ENCODE results near the gene STPG1.

The STPG1 gene

GRCh38 chr1:24341260-24341659 lies 72.3 kb downstream of the STPG1 start:
- no peak for TF ChIP-seq CTCF (IDR thresholded peaks at IDR 0.05)
- Histone ChIP-seq H2AFZ (no peak overlapping the region), H3K9ac (no peak overlapping the region), H3K27ac (no peak overlapping the region), H3K4me3 (ENCODE audit: low read depth, low read length) (no peak overlapping the region), H3K4me2 (ENCODE audit: low read length) (no peak overlapping the region), H3K36me3 (ENCODE audit: control insufficient read depth, insufficient read depth, low read length) (no peaks in the 10 kb centered on the region), H3K27me3 (ENCODE audit: control insufficient read depth, insufficient read depth, low read length) (no peaks in the 10 kb centered on the region), H3K79me2 (no peaks in the 10 kb centered on the region), H3K4me1 (no peaks in the 10 kb centered on the region), H3K9me3 (ENCODE audit: control insufficient read depth, low read length) (no peaks in the 10 kb centered on the region)

GRCh38 chr1:24340770-24341169 lies 72.8 kb downstream of the STPG1 start:
- Histone ChIP-seq H3K9me3 (ENCODE audit: control insufficient read depth, low read length) (no peaks in the 10 kb centered on the region), H3K4me2 (ENCODE audit: low read length) (no peak overlapping the region), H2AFZ (no peak overlapping the region), H3K4me3 (ENCODE audit: low read depth, low read length) (no peak overlapping the region), H3K36me3 (ENCODE audit: control insufficient read depth, insufficient read depth, low read length) (no peaks in the 10 kb centered on the region), H3K79me2 (no peaks in the 10 kb centered on the region), H3K4me1 (no peaks in the 10 kb centered on the region), H3K27ac (no peak overlapping the region), H3K9ac (no peak overlapping the region), H3K27me3 (ENCODE audit: control insufficient read depth, insufficient read depth, low read length) (no peaks in the 10 kb centered on the region)
- TF ChIP-seq CTCF (IDR thresholded peaks at IDR 0.05) = no peak

DNA sequence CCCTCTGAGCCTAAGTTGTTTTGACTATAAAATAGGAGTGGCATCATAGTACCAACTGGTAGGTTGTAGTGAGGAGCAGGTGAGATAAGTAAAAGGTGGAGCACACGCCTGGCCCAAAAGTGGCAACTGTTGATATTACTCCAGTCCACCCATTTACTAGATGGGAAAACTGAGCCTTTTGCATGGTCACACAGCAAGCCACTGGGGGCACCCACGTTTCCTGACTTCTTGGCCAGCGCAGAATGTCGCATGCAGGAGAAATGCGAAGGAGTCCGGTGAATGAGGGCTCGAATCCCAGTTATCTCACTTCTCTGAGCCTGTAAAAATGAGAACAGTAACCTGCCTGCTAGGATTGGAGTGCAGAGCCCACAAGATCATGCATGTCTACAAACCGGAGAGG lies 73.6 kb downstream of the STPG1 start:
- no peaks in the 10 kb centered on the region for H3K36me3 ChIP-seq (ENCODE audit: control insufficient read depth, insufficient read depth, low read length)
- no peak overlapping the region for H2AFZ ChIP-seq
- TF ChIP-seq CTCF (IDR thresholded peaks at IDR 0.05) = no peak
- H3K9me3 ChIP-seq (ENCODE audit: control insufficient read depth, low read length) = no peaks in the 10 kb centered on the region
- H3K9ac ChIP-seq = no peak overlapping the region
- H3K4me2 ChIP-seq (ENCODE audit: low read length) = no peak overlapping the region
- H3K27me3 ChIP-seq (ENCODE audit: control insufficient read depth, insufficient read depth, low read length) = no peaks in the 10 kb centered on the region
- H3K27ac ChIP-seq = no peak overlapping the region
- H3K79me2 ChIP-seq = no peaks in the 10 kb centered on the region
- no peaks in the 10 kb centered on the region for H3K4me1 ChIP-seq
- H3K4me3 ChIP-seq (ENCODE audit: low read depth, low read length) = no peak overlapping the region

DNA sequence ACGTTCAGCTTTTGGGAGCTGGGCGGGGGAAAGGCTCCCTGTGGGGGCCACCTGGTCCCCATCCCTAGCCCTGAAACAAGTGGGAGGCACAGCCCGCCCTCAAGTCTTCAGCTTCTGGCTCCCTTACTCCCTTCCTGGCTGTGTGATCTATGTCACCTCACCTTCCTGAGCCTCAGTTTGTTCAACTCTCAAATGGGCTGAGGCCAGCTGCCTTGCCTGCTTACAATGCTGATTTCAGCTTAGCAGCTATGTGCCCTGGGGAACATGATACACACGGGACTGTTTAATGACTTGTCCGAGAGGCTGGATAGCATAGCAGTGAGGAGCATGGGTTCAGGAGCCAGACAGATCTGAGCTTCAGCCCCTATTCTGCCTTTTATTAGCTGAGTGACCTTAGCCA lies 75.1 kb downstream of the STPG1 start:
- no peaks in the 10 kb centered on the region for H3K79me2 ChIP-seq
- H3K4me3 ChIP-seq (ENCODE audit: low read depth, low read length) = no peak overlapping the region
- H3K27me3 ChIP-seq (ENCODE audit: control insufficient read depth, insufficient read depth, low read length) = no peaks in the 10 kb centered on the region
- no peak overlapping the region for H3K4me2 ChIP-seq (ENCODE audit: low read length)
- H3K4me1 ChIP-seq = no peaks in the 10 kb centered on the region
- no peak overlapping the region for H3K27ac ChIP-seq
- no peaks in the 10 kb centered on the region for H3K36me3 ChIP-seq (ENCODE audit: control insufficient read depth, insufficient read depth, low read length)
- no peak overlapping the region for H3K9ac ChIP-seq
- TF ChIP-seq CTCF (IDR thresholded peaks at IDR 0.05) = no peak
- no peaks in the 10 kb centered on the region for H3K9me3 ChIP-seq (ENCODE audit: control insufficient read depth, low read length)
- H2AFZ ChIP-seq = no peak overlapping the region

GRCh38 chr1:24337455-24337854 lies 76.1 kb downstream of the STPG1 start:
- H3K4me2 ChIP-seq (ENCODE audit: low read length) = no peak overlapping the region
- no peaks in the 10 kb centered on the region for H3K79me2 ChIP-seq
- H3K36me3 ChIP-seq (ENCODE audit: control insufficient read depth, insufficient read depth, low read length) = no peaks in the 10 kb centered on the region
- no peak for TF ChIP-seq CTCF (IDR thresholded peaks at IDR 0.05)
- no peaks in the 10 kb centered on the region for H3K27me3 ChIP-seq (ENCODE audit: control insufficient read depth, insufficient read depth, low read length)
- H3K4me3 ChIP-seq (ENCODE audit: low read depth, low read length) = no peak overlapping the region
- no peak overlapping the region for H2AFZ ChIP-seq
- no peaks in the 10 kb centered on the region for H3K9me3 ChIP-seq (ENCODE audit: control insufficient read depth, low read length)
- no peak overlapping the region for H3K27ac ChIP-seq
- no peaks in the 10 kb centered on the region for H3K4me1 ChIP-seq
- no peak overlapping the region for H3K9ac ChIP-seq
